ENCODE measurements around the gene TXNL4B. TPM values are rescaled to one million over a fixed set of nuclear protein-coding genes. Genes with fewer than 3 reads are reported as not detected.

The TXNL4B gene
- total RNA-seq (2022; extraction: Qiagen RNA extraction; ENCODE audit: low read depth), result 18.7 to 22.6 TPM (median 21.1 TPM) in 5 replicates

GRCh38 chr16:72093448-72094265 is at the start of gene TXNL4B, which contains the start of gene DHX38:
TXNL4B (minus strand) TSS chr16:72093620; CDS start chr16:72090749, 2,871 bp downstream.
DHX38 (plus strand) TSS chr16:72093847; CDS start chr16:72096158, 2,311 bp downstream.

GRCh38 chr16:72054254-72054847 is 39.1 kb downstream of the TXNL4B start, which contains the start of gene HP:
HP (plus strand) TSS chr16:72054505; CDS start chr16:72054653, 148 bp downstream.

Other genes with a start within 250 kb of the TXNL4B start
- gene ATXN1L, start 247.6 kb downstream of the TXNL4B start, total RNA-seq (2022; extraction: Qiagen RNA extraction; ENCODE audit: low read depth), result 13.5 to 19.6 TPM (median 16.3 TPM) in 5 replicates
- gene ZNF821, start 209.4 kb downstream of the TXNL4B start, total RNA-seq (2022; extraction: Qiagen RNA extraction; ENCODE audit: low read depth), result 2.9 to 4.7 TPM (median 4.1 TPM) in 5 replicates
- gene IST1, start 198.1 kb downstream of the TXNL4B start, total RNA-seq (2022; extraction: Qiagen RNA extraction; ENCODE audit: low read depth), result 155 to 188 TPM (median 168 TPM) in 5 replicates
- not detected in 5 replicates for gene PKD1L3, start 93.2 kb downstream of the TXNL4B start, total RNA-seq (2022; extraction: Qiagen RNA extraction; ENCODE audit: low read depth)
- gene DHODH, start 84.9 kb downstream of the TXNL4B start, total RNA-seq (2022; extraction: Qiagen RNA extraction; ENCODE audit: low read depth), result 11.5 to 15.6 TPM (median 14.2 TPM) in 5 replicates
- 0.51 TPM in 1 of 5 replicates, not detected in the others for gene HP, start 39.1 kb downstream of the TXNL4B start, total RNA-seq (2022; extraction: Qiagen RNA extraction; ENCODE audit: low read depth)
- gene HPR, start 30.4 kb downstream of the TXNL4B start, total RNA-seq (2022; extraction: Qiagen RNA extraction; ENCODE audit: low read depth), result not detected in 5 replicates
- 43.6 to 56.4 TPM (median 54.9 TPM) in 5 replicates for gene DHX38, start 227 bp upstream of the TXNL4B start, total RNA-seq (2022; extraction: Qiagen RNA extraction; ENCODE audit: low read depth)
- 0.07 to 0.28 TPM (median 0.25 TPM) in 3 of 5 replicates, not detected in the others for gene PMFBP1, start 78.5 kb upstream of the TXNL4B start, total RNA-seq (2022; extraction: Qiagen RNA extraction; ENCODE audit: low read depth)

Data from A549 treated with ZK216348 at 1 μM for 4 hours (cell line).